H1 (cell line): ENCODE data around the gene RPTOR. TPM values are rescaled to one million over a fixed set of nuclear protein-coding genes. Genes with fewer than 3 reads are reported as not detected.
"Not testable (repeated sequence)": the region's sequence is repeated elsewhere in the genome, so short reads cannot be mapped to it uniquely, and the experiment has no call there.

Source experiments
- CTCF ChIA-PET: fragments of 300-600 bp; sonication (Branson Sonifier 250); formaldehyde crosslinking; loops from one replicate; lab custom pipeline; 2021; ENCODE audit not compliant: partially characterized antibody; lab: Charles Lee
- POLR2A ChIA-PET: fragments of 300-600 bp; sonication (Branson Sonifier 250); formaldehyde crosslinking; loops from one replicate; lab custom pipeline; 2021; ENCODE audit warnings: inconsistent platforms; ENCODE audit not compliant: partially characterized antibody; lab: Charles Lee
- DNase-seq, 2 experiments: peaks; one replicate each; pipeline versions ENCODE4 v3.0.0 to v3.0.0-alpha.2; 2010 to 2022; ENCODE audit warnings: low spot score in 2 of 2, low read depth in 1 of 2, mixed read lengths in 1 of 2
- FAIRE-seq: peaks from 2 replicates; lab custom pipeline; 2011; peaks lifted over from hg19 to GRCh38; lab: Jason Lieb, UNC
- H2AFZ ChIP-seq: 2 replicates; pipeline ENCODE4 v1.8.1; 2012; ENCODE audit warnings: low read length, inconsistent platforms
- H2AK5ac ChIP-seq: 2 replicates; pipeline ENCODE4 v1.6.1; 2013; ENCODE audit warnings: low read depth, low read length
- H2BK120ac ChIP-seq: replicated peaks from 2 replicates; pipeline ENCODE3; 2013; ENCODE audit warnings: low read depth, low read length, inconsistent platforms
- H2BK12ac ChIP-seq: 2 replicates; pipeline ENCODE4 v1.6.1; 2013; ENCODE audit warnings: low read depth, low read length
- H2BK15ac ChIP-seq: 2 replicates; pipeline ENCODE4 v1.6.1; 2013; ENCODE audit warnings: low read length
- H2BK20ac ChIP-seq: 2 replicates; pipeline ENCODE4 v1.6.1; 2013; ENCODE audit warnings: low read length
- H2BK5ac ChIP-seq: 2 replicates; pipeline ENCODE4 v1.6.1; 2013; ENCODE audit warnings: low read depth, low read length
- H3K14ac ChIP-seq: 2 replicates; pipeline ENCODE4 v1.6.1; 2013; ENCODE audit warnings: inconsistent platforms; ENCODE audit not compliant: insufficient read length
- H3K18ac ChIP-seq: 2 replicates; pipeline ENCODE4 v1.6.1; 2013; ENCODE audit warnings: low read length; ENCODE audit errors: extremely low read depth
- H3K23ac ChIP-seq: 2 replicates; pipeline ENCODE4 v1.6.1; 2013; ENCODE audit warnings: inconsistent platforms; ENCODE audit not compliant: insufficient read length
- H3K23me2 ChIP-seq: 2 replicates; pipeline ENCODE4 v1.6.1; 2013; ENCODE audit warnings: low read depth, low read length
- H3K27ac ChIP-seq: 2 replicates; pipeline ENCODE4 v1.6.1; 2011; ENCODE audit warnings: low read depth, low read length, inconsistent platforms
- H3K27me3 ChIP-seq, 4 experiments: replicated peaks in 1 of 4; 1 replicate in 1 of 4; 2 replicates in 3 of 4; pipeline versions ENCODE4 v1.6.1 to v1.8.1; 2011 to 2013; ENCODE audit warnings: low read length in 3 of 4, mild to moderate bottlenecking in 3 of 4, inconsistent platforms in 2 of 4, mixed read lengths in 2 of 4, moderate library complexity in 1 of 4; ENCODE audit not compliant: control insufficient read depth in 3 of 4, insufficient read depth in 3 of 4; ENCODE audit errors: extremely low read depth in 1 of 4
- H3K36me3 ChIP-seq, 4 experiments: 2 replicates each; pipeline versions ENCODE4 v1.6.1 to v1.8.1; 2011 to 2013; ENCODE audit warnings: mild to moderate bottlenecking in 4 of 4, low read length in 3 of 4, moderate library complexity in 2 of 4, control low read depth in 1 of 4, inconsistent platforms in 1 of 4; ENCODE audit not compliant: insufficient read depth in 4 of 4, control insufficient read depth in 2 of 4
- H3K4ac ChIP-seq: replicated peaks from 2 replicates; pipeline ENCODE3; 2013; ENCODE audit warnings: low read length, low read depth, mixed read lengths, inconsistent platforms; ENCODE audit not compliant: insufficient read length
- H3K4me1 ChIP-seq, 4 experiments: replicated peaks in 1 of 4; 1 replicate in 1 of 4; 2 replicates in 3 of 4; pipeline versions ENCODE4 v1.6.1 to v1.8.1; 2011 to 2013; ENCODE audit warnings: low read length in 3 of 4, inconsistent platforms in 2 of 4, mixed read lengths in 1 of 4; ENCODE audit not compliant: insufficient read depth in 4 of 4, control insufficient read depth in 3 of 4
- H3K4me2 ChIP-seq, 2 experiments: 2 replicates each; pipeline versions ENCODE4 v1.6.1 to v1.8.1; 2011 to 2013; ENCODE audit warnings: low read depth in 2 of 2, low read length in 2 of 2, control low read depth in 1 of 2, inconsistent platforms in 1 of 2, mild to moderate bottlenecking in 1 of 2; ENCODE audit not compliant: insufficient read depth in 1 of 2
- H3K4me3 ChIP-seq, 4 experiments: fragments of 200-600, 300-600 bp in 1 of 4; sonication (generic), shearing (Covaris generic), sonication (Bioruptor Twin) in 1 of 4; 2 replicates each; pipeline versions ENCODE4 v1.5.1 to v1.8.1; 2011 to 2016; ENCODE audit warnings: low read length in 4 of 4, low read depth in 3 of 4, control low read depth in 2 of 4, inconsistent platforms in 2 of 4, mild to moderate bottlenecking in 2 of 4, mixed read lengths in 1 of 4, moderate library complexity in 1 of 4; ENCODE audit not compliant: insufficient read depth in 2 of 4; ENCODE audit errors: extremely low read depth in 1 of 4
- H3K56ac ChIP-seq: replicated peaks from 2 replicates; pipeline ENCODE3; 2013; ENCODE audit warnings: low read depth, mild to moderate bottlenecking, mixed read lengths, low read length, inconsistent platforms; ENCODE audit not compliant: insufficient read length
- H3K79me1 ChIP-seq: 2 replicates; pipeline ENCODE4 v1.6.1; 2013; ENCODE audit warnings: low read depth, low read length, control low read depth
- H3K79me2 ChIP-seq, 2 experiments: 2 replicates each; pipeline versions ENCODE4 v1.6.1 to v1.8.1; 2012 to 2013; ENCODE audit warnings: low read length in 2 of 2, mild to moderate bottlenecking in 2 of 2, inconsistent platforms in 1 of 2; ENCODE audit not compliant: insufficient read depth in 2 of 2, control insufficient read depth in 1 of 2
- H3K9ac ChIP-seq, 4 experiments: replicated peaks in 1 of 4; 1 replicate in 1 of 4; 2 replicates in 3 of 4; pipeline versions ENCODE4 v1.6.1 to v1.8.1; 2011 to 2013; ENCODE audit warnings: low read depth in 3 of 4, low read length in 3 of 4, control low read depth in 2 of 4, mild to moderate bottlenecking in 2 of 4, moderate library complexity in 2 of 4, inconsistent platforms in 1 of 4; ENCODE audit errors: extremely low read depth in 1 of 4
- H3K9me3 ChIP-seq, 2 experiments: 2 replicates each; pipeline versions ENCODE4 v1.6.1 to v1.8.1; 2012 to 2013; ENCODE audit warnings: mild to moderate bottlenecking in 2 of 2, moderate library complexity in 2 of 2, control low read depth in 1 of 2, inconsistent platforms in 1 of 2, low read depth in 1 of 2, low read length in 1 of 2, mixed read lengths in 1 of 2; ENCODE audit not compliant: insufficient read depth in 2 of 2
- H4K20me1 ChIP-seq, 2 experiments: replicated peaks in 1 of 2; 2 replicates each; pipeline versions ENCODE3 to v1.8.1; 2011 to 2013; ENCODE audit warnings: inconsistent platforms in 2 of 2, low read length in 2 of 2, mild to moderate bottlenecking in 1 of 2; ENCODE audit not compliant: insufficient read depth in 2 of 2, control insufficient read depth in 1 of 2
- H4K5ac ChIP-seq: 2 replicates; pipeline ENCODE4 v1.6.1; 2013; ENCODE audit warnings: low read length, low read depth, mixed read lengths, inconsistent platforms; ENCODE audit not compliant: insufficient read length
- H4K8ac ChIP-seq: 2 replicates; pipeline ENCODE4 v1.8.0; 2013; ENCODE audit warnings: mild to moderate bottlenecking, moderate library complexity, low read length, inconsistent platforms; ENCODE audit not compliant: insufficient read depth; ENCODE audit errors: extremely low read depth
- H4K91ac ChIP-seq: replicated peaks from 2 replicates; pipeline ENCODE3; 2013; ENCODE audit warnings: low read length, mixed read lengths, inconsistent platforms; ENCODE audit not compliant: insufficient read length
- WGBS, 2 experiments: shearing (Covaris generic) in 1 of 2; methylation state at CpG; one replicate each; pipeline versions ENCODE4 v1.1.6 to v1.1.7; 2013 to 2015; ENCODE audit warnings: low lambda C conversion rate in 2 of 2, mixed read lengths in 2 of 2, inconsistent platforms in 1 of 2, low coverage in 1 of 2, missing lambda C conversion rate in 1 of 2; ENCODE audit not compliant: insufficient replicate concordance in 2 of 2, insufficient coverage in 1 of 2, insufficient read length in 1 of 2; ENCODE audit errors: extremely low coverage in 1 of 2, missing lambda C conversion rate in 1 of 2; 5-methylcytosine and 5-hydroxymethylcytosine counted together
- polyA plus RNA-seq, 7 experiments: library from polyadenylated mRNA; depleted of rRNA in 3 of 7; stranded (reverse) in 5 of 7; unstranded in 2 of 7; fragments of >200 nt in 5 of 7; fragments of 200-250 nt in 2 of 7; gene quantifications; 1 replicate in 5 of 7; 2 replicates in 1 of 7; 4 replicates in 1 of 7; pipeline versions ENCODE4 v1.2.1 to v1.2.3, GENCODE V29; 2011 to 2013; ENCODE audit warnings: missing spikeins in 2 of 7, mixed read lengths in 2 of 7
- total RNA-seq: library from RNA; stranded (reverse); fragmentation: NEBNext Ultra II Directional; extraction: Animal tissue kit (Norgen Biotek cat#: 25700); gene quantifications from 2 replicates; pipeline ENCODE4 v1.2.1, GENCODE V29; 2021

RPTOR gene
- total and polyA plus RNA-seq, 2 of the 8 experiments (the other 6 are each of a cell fraction or from before 2014, with no cell fraction given): 6.9 to 28.7 TPM

- H3K79me1 ChIP-seq, H4K20me1 ChIP-seq, H3K27me3 ChIP-seq, CTCF ChIA-PET, FAIRE-seq, H3K56ac ChIP-seq, H2BK5ac ChIP-seq, H3K4ac ChIP-seq, H2BK12ac ChIP-seq, H2BK120ac ChIP-seq, H4K5ac ChIP-seq, H2AFZ ChIP-seq, H3K9ac ChIP-seq, H3K9me3 ChIP-seq, H4K91ac ChIP-seq, H3K4me3 ChIP-seq, H3K23ac ChIP-seq, H2AK5ac ChIP-seq, POLR2A ChIA-PET, H3K23me2 ChIP-seq, H3K14ac ChIP-seq, H2BK20ac ChIP-seq, H2BK15ac ChIP-seq, H3K27ac ChIP-seq, H3K36me3 ChIP-seq, H3K79me2 ChIP-seq, H3K4me2 ChIP-seq, H3K18ac ChIP-seq, DNase-seq: not testable (repeated sequence)
- 95% methylated on average over 22 of the region's 39 CpGs; no CpG with 5 or more reads in 1 of the 2 experiments for WGBS, 2 experiments
- Histone ChIP-seq H4K8ac (peak overlapping the region; percentile 52; the same call in 1 of the 2 replicates), H3K4me1 (peaks cover 4 to 35% (median 22%) of the 10 kb centered on the region in 4 experiments)
These were observed 331.9 kb downstream of the RPTOR start for GRCh38 chr17:80876456-80876949.
